DND-41 (cell line): Measurements from ENCODE around the gene ABHD5.

ENCODE experiments used
- ATAC-seq: fragments of 200-7000 bp; cut with Tn5 transposase; 3 replicates; pipeline ENCODE4 v1.9.1; 2021; ENCODE audit warnings: low read depth; ENCODE audit not compliant: insufficient read depth
- DNase-seq: peaks from one replicate; pipeline ENCODE4 v3.0.0-alpha.2; 2020
- H2AFZ ChIP-seq: 2 replicates; pipeline ENCODE4 v1.6.0; 2012; ENCODE audit warnings: low read depth, low read length
- H3K27ac ChIP-seq: 2 replicates; pipeline ENCODE4 v1.5.1; 2012; ENCODE audit warnings: low read length, inconsistent platforms
- H3K27me3 ChIP-seq: fragments of 200-600 bp; sonication (generic); 2 replicates; pipeline ENCODE4 v1.6.0; 2012; ENCODE audit warnings: low read length, mild to moderate bottlenecking, inconsistent platforms; ENCODE audit not compliant: insufficient read depth, poor library complexity
- H3K36me3 ChIP-seq: 2 replicates; pipeline ENCODE4 v1.5.1; 2012; ENCODE audit warnings: low read length, inconsistent platforms; ENCODE audit not compliant: insufficient read depth
- H3K4me1 ChIP-seq: 2 replicates; pipeline ENCODE4 v1.5.1; 2012; ENCODE audit warnings: mild to moderate bottlenecking, low read length; ENCODE audit not compliant: insufficient read depth
- H3K4me2 ChIP-seq: 2 replicates; pipeline ENCODE4 v1.6.0; 2012; ENCODE audit warnings: mild to moderate bottlenecking, moderate library complexity, low read length, inconsistent platforms; ENCODE audit not compliant: insufficient read depth
- H3K4me3 ChIP-seq, 2 experiments: fragments of 200-600 bp in 1 of 2; shearing (Covaris generic) in 1 of 2; 2 replicates each; pipeline ENCODE4 v1.5.1; 2012 to 2016; ENCODE audit warnings: inconsistent platforms in 2 of 2, low read length in 2 of 2, mild to moderate bottlenecking in 2 of 2, low read depth in 1 of 2, moderate library complexity in 1 of 2
- H3K79me2 ChIP-seq: 2 replicates; pipeline ENCODE4 v1.6.0; 2012; ENCODE audit warnings: low read length, inconsistent platforms; ENCODE audit not compliant: insufficient read depth
- H3K9ac ChIP-seq: 2 replicates; pipeline ENCODE4 v1.6.0; 2012; ENCODE audit warnings: low read depth, mild to moderate bottlenecking, inconsistent platforms, low read length, moderate library complexity
- H3K9me3 ChIP-seq: 2 replicates; pipeline ENCODE4 v1.5.1; 2012; ENCODE audit warnings: low read length, moderate library complexity, mild to moderate bottlenecking, inconsistent platforms; ENCODE audit not compliant: insufficient read depth, severe bottlenecking
- H4K20me1 ChIP-seq: 2 replicates; pipeline ENCODE4 v1.6.0; 2012; ENCODE audit warnings: low read length; ENCODE audit not compliant: insufficient read depth
- EZH2 ChIP-seq: IDR thresholded peaks from 3 replicates; pipeline ENCODE4 v1.6.1; 2012; ENCODE audit warnings: borderline replicate concordance, low read depth, mild to moderate bottlenecking, moderate library complexity, low read length, inconsistent platforms; ENCODE audit not compliant: severe bottlenecking
- TF ChIP-seq, protein P1 (sequence below): IDR thresholded peaks from 2 replicates; pipeline ENCODE4 v1.5.1; 2012; ENCODE audit warnings: borderline replicate concordance, low read length, moderate library complexity, mild to moderate bottlenecking; ENCODE audit not compliant: poor library complexity, severe bottlenecking; ENCODE audit errors: extremely low read depth

ABHD5 gene

DNA sequence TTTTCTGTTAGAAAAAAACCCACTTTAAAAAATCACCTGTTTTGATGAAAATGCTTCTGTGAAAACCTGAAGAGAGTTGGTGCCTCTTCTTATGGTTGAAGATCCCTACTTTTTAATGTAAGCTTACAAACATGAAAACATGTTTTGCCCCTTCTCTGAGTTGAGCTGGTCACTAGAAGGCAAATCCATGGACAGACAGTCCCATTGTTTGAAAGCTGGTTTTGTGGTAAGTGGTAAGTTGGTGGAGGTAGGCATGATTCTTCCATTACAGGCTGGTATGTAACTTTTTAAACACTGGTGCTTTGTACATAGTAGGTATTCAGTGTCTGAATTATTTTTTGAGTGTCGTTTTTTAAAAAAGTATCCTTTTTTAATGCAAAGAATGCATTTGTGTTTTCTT is 6.1 kb downstream of the ABHD5 start:
- H2AFZ ChIP-seq: no peak overlapping the region
- ATAC-seq: no peak
- no peak overlapping the region for H3K9ac ChIP-seq
- H4K20me1 ChIP-seq: peaks cover 4% of the 10 kb centered on the region; the same call in 1 of the 2 replicates
- H3K4me3 ChIP-seq: no peak overlapping the region
- H3K79me2 ChIP-seq: peaks cover 51% of the 10 kb centered on the region
- H3K9me3 ChIP-seq: no peaks in the 10 kb centered on the region
- H3K36me3 ChIP-seq: peaks cover 11% of the 10 kb centered on the region; the same call in 1 of the 2 replicates
- no peak for TF ChIP-seq EZH2
- TF ChIP-seq, protein P1, sequence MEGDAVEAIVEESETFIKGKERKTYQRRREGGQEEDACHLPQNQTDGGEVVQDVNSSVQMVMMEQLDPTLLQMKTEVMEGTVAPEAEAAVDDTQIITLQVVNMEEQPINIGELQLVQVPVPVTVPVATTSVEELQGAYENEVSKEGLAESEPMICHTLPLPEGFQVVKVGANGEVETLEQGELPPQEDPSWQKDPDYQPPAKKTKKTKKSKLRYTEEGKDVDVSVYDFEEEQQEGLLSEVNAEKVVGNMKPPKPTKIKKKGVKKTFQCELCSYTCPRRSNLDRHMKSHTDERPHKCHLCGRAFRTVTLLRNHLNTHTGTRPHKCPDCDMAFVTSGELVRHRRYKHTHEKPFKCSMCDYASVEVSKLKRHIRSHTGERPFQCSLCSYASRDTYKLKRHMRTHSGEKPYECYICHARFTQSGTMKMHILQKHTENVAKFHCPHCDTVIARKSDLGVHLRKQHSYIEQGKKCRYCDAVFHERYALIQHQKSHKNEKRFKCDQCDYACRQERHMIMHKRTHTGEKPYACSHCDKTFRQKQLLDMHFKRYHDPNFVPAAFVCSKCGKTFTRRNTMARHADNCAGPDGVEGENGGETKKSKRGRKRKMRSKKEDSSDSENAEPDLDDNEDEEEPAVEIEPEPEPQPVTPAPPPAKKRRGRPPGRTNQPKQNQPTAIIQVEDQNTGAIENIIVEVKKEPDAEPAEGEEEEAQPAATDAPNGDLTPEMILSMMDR: no peak
- DNase-seq: no peak
- H3K27me3 ChIP-seq: no peaks in the 10 kb centered on the region
- H3K27ac ChIP-seq: no peak overlapping the region
- peaks cover 15% of the 10 kb centered on the region for H3K4me1 ChIP-seq
- no peak overlapping the region for H3K4me2 ChIP-seq

DNA sequence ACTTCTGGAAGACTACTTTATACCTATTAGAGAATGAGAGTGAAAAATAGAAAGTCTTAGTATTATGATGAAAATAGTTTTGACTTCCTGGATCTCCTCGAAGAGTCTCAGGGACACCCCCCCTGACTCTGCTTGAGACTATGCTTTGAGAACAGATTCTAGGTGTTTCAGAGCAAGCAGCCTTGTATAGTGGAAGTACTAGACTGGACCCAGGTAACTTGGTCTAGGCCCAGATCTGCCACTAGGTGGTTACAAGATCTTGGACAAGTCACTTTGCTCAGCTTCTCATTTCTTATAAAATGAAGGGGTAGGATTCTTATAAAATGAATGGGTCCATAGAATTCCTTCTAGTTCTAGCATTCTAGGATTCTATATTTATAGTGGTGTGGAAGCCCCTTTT is 9.1 kb downstream of the ABHD5 start:
- no peak overlapping the region for H3K27ac ChIP-seq
- no peaks in the 10 kb centered on the region for H3K27me3 ChIP-seq
- no peak overlapping the region for H3K4me2 ChIP-seq
- no peaks in the 10 kb centered on the region; the same call in 1 of the 2 replicates for H4K20me1 ChIP-seq
- H3K36me3 ChIP-seq: peaks cover 24% of the 10 kb centered on the region
- no peak for TF ChIP-seq EZH2
- TF ChIP-seq, protein P1: peak; percentile 18
- ATAC-seq (no peak), DNase-seq (no peak)
- H2AFZ ChIP-seq: no peak overlapping the region
- H3K9me3 ChIP-seq: no peaks in the 10 kb centered on the region
- no peak overlapping the region for H3K9ac ChIP-seq
- no peaks in the 10 kb centered on the region for H3K4me1 ChIP-seq
- peaks cover 24% of the 10 kb centered on the region for H3K79me2 ChIP-seq
- H3K4me3 ChIP-seq: no peak overlapping the region

DNA sequence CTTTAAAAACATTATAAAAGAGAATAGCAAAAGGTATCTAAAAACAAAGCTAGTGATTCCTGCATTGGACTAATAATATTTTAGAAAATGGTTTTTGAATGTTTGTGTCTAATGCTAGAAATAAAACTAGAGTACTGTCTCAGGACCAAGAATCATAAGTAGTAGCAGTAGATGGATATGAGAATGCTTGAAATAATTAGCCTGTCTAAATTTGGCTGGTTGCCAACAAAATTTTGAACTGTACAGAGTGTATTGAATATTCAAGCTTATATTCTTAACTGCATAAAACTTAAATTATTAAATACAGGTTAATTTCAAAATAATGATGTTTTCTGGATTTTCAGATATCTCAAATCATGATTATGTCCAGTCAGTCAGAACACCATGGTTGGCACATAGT is 14.0 kb downstream of the ABHD5 start:
- H3K4me3 ChIP-seq: no peak overlapping the region
- no peak overlapping the region for H3K27ac ChIP-seq
- no peaks in the 10 kb centered on the region for H3K4me1 ChIP-seq
- H3K27me3 ChIP-seq: no peaks in the 10 kb centered on the region
- TF ChIP-seq, protein P1: no peak
- no peak for TF ChIP-seq EZH2
- no peaks in the 10 kb centered on the region for H4K20me1 ChIP-seq
- no peak overlapping the region for H2AFZ ChIP-seq
- no peaks in the 10 kb centered on the region; the same call in 1 of the 2 replicates for H3K79me2 ChIP-seq
- H3K9me3 ChIP-seq: no peaks in the 10 kb centered on the region
- ATAC-seq (no peak), DNase-seq (no peak)
- H3K4me2 ChIP-seq: no peak overlapping the region
- H3K9ac ChIP-seq: no peak overlapping the region
- H3K36me3 ChIP-seq: peaks cover 24% of the 10 kb centered on the region

DNA sequence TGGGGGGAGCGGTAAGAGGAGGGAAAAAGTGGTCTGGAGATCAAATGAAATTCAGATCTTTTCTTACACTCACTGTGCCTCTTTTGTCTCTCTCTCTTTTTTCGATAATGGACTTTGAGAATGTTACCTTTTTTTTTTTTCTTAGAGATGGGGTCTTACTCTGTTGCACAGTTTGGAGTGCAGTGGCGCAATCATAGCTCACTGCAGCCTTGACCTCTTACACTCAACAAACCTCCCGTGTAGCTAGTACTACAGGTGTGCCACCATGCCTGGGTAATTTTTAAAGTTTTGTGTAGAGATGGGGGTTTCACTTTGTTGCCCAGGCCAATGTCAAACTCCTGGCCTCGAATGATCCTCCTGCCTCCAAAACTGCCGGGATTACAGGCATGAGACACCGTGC is 15.6 kb downstream of the ABHD5 start:
- H3K4me2 ChIP-seq: no peak overlapping the region
- H3K4me3 ChIP-seq: no peak overlapping the region
- DNase-seq (no peak), ATAC-seq (no peak)
- TF ChIP-seq EZH2: no peak
- TF ChIP-seq, protein P1: no peak
- H3K9ac ChIP-seq: no peak overlapping the region
- H3K27ac ChIP-seq: no peak overlapping the region
- peaks cover 18% of the 10 kb centered on the region for H3K36me3 ChIP-seq
- H2AFZ ChIP-seq: no peak overlapping the region
- H3K9me3 ChIP-seq: no peaks in the 10 kb centered on the region
- no peaks in the 10 kb centered on the region for H3K79me2 ChIP-seq
- no peaks in the 10 kb centered on the region for H3K27me3 ChIP-seq
- no peaks in the 10 kb centered on the region for H3K4me1 ChIP-seq
- H4K20me1 ChIP-seq: no peaks in the 10 kb centered on the region
